Fibroblast of the aortic adventitia (primary cell): ENCODE data around the gene CACTIN. TPM values are rescaled to one million over a fixed set of nuclear protein-coding genes. Genes with fewer than 3 reads are reported as not detected.

Experiments
- DNase-seq: peaks from one replicate; pipeline ENCODE4 v3.0.0-alpha.2; 2010; ENCODE audit warnings: low read depth
- H3K4me3 ChIP-seq: 2 replicates; pipeline ENCODE4 v1.5.1; 2011; ENCODE audit warnings: low read depth, mild to moderate bottlenecking, control low read depth, low read length, moderate library complexity
- total RNA-seq: library from RNA; depleted of rRNA; stranded (reverse); fragments of >200 nt; gene quantifications from 2 replicates; pipeline ENCODE4 v1.2.3, GENCODE V29; 2012; ENCODE audit warnings: low replicate concordance
- TF ChIP-seq, protein P1 (sequence below): IDR thresholded peaks from 2 replicates; pipeline ENCODE4 v1.5.1; 2011; ENCODE audit warnings: mild to moderate bottlenecking, low read length, control low read depth, inconsistent platforms; ENCODE audit not compliant: insufficient read depth

The CACTIN gene
- total RNA-seq, 1 donor: 15.7 TPM

DNA sequence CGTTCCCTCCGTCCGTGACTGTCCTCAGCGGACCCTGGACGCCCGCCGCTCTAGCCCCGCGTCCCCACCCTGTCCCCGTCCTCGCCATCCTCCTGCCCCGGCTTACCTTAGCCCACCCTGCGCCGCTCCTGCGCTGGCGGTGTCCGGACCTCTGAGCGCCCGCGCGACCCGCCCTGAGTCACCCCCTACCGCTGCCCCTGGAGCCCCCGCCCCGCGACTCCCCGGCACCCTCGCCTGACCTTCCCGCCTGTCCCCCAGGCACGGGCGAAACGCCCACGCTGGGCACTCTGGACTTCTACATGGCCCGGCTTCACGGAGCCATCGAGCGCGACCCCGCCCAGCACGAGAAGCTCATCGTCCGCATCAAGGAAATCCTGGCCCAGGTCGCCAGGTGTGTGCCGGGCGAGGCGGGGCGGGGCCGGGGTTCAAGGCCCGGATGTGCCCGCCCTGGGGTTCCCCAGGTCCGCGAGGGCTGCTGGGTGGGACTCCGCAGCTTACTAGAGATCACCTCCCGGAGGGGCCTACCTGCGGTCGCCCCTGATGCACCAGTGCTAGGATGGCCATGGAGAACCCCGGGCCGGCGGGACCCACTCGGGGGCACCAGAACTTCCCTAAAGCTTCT lies 48.8 kb downstream of the CACTIN start:
- TF ChIP-seq, protein P1, sequence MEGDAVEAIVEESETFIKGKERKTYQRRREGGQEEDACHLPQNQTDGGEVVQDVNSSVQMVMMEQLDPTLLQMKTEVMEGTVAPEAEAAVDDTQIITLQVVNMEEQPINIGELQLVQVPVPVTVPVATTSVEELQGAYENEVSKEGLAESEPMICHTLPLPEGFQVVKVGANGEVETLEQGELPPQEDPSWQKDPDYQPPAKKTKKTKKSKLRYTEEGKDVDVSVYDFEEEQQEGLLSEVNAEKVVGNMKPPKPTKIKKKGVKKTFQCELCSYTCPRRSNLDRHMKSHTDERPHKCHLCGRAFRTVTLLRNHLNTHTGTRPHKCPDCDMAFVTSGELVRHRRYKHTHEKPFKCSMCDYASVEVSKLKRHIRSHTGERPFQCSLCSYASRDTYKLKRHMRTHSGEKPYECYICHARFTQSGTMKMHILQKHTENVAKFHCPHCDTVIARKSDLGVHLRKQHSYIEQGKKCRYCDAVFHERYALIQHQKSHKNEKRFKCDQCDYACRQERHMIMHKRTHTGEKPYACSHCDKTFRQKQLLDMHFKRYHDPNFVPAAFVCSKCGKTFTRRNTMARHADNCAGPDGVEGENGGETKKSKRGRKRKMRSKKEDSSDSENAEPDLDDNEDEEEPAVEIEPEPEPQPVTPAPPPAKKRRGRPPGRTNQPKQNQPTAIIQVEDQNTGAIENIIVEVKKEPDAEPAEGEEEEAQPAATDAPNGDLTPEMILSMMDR: no peak
- no peak overlapping the region for H3K4me3 ChIP-seq
- DNase-seq: no peak

DNA sequence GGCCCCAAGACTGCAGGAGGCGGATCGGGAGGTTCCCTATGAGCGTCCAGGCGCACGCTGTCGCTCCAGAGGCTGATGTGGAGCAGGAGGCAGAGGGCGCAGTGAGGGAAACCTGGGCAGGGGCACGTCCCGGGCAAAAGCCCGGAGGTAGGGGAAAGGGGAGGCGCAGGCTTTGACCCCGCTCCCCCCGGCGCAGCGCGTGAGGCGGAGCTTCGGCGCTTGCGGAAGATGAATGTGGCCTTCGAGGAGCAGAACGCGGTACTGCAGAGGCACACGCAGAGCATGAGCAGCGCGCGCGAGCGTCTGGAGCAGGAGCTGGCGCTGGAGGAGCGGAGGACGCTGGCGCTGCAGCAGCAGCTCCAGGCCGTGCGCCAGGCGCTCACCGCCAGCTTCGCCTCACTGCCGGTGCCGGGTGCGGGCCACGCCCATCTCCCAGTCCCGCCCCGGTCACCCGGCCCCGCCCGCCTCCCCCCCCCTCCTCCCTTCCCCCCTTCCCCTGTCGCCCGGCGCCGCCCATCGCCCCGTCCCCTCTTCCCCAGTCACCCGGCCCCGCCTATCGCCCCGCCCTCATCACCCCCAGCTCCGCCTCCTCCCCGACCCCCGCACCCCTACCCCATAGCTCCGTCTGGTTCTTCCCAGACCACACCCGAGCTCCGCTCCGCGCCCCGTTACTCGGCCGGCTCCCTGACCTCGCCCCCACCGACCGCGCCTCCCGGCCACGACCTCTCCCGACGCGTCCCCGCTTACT lies 49.7 kb downstream of the CACTIN start:
- peak overlapping the region; percentile 37 for H3K4me3 ChIP-seq
- peak; percentile 80 for DNase-seq
- TF ChIP-seq, protein P1: no peak

DNA sequence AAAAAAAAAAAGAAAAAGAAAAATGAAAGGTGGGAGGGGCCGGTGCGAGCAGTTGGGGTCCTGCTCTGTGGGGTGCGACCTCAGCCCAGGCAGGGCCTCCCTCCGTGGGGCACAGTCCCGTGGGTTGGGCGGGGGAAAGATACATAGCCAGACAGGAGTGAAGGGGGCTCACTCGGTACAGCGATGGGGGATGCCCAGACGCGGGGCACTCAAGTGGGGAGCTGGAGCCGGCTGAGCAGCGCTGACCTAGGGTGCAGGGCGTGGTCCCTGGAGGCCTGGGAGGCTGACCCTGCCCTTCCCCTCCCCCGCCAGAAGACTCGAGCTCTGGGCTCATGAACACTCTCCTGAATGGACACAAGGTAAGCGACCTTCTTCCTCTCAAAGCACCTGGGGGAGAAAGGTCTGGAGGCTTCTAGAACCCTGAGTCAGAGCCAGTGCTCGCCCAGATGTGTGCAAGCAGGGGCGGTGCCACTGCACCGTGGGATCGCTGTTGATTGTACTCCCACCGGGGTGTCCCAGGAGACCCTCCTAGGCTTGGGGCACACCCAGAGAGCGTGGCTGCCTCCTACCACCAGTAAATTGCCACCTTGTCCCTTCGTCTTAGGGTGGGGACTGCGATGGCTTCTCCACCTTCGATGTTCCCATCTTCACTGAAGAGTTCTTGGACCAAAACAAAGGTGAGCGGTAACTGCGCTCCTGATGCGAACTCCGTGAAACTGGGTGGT lies 50.5 kb downstream of the CACTIN start:
- no peak for DNase-seq
- TF ChIP-seq, protein P1: no peak
- H3K4me3 ChIP-seq: no peak overlapping the region

DNA sequence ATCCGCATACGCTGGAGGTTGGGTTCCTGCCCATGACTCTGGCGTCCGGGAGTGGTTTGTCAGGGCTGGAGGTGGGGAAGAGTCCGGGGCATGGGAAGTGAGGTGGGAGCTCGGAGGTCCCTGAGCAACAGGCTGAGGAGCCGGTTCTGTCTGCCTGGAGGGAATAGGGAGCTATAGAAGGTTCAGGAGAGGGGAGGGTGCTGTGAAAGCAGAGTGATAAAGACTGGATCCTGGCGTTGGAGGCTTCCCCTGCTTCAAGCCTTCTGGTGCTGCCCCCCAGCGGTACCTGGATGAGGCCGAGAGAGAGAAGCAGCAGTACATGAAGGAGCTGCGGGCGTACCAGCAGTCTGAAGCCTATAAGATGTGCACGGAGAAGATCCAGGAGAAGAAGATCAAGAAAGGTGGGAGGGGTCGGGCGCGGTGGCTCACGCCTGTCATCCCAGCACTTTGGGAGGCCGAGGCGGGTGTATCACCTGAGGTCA lies 51.3 kb downstream of the CACTIN start:
- no peak overlapping the region for H3K4me3 ChIP-seq
- no peak for DNase-seq
- TF ChIP-seq, protein P1: peak; percentile 36

DNA sequence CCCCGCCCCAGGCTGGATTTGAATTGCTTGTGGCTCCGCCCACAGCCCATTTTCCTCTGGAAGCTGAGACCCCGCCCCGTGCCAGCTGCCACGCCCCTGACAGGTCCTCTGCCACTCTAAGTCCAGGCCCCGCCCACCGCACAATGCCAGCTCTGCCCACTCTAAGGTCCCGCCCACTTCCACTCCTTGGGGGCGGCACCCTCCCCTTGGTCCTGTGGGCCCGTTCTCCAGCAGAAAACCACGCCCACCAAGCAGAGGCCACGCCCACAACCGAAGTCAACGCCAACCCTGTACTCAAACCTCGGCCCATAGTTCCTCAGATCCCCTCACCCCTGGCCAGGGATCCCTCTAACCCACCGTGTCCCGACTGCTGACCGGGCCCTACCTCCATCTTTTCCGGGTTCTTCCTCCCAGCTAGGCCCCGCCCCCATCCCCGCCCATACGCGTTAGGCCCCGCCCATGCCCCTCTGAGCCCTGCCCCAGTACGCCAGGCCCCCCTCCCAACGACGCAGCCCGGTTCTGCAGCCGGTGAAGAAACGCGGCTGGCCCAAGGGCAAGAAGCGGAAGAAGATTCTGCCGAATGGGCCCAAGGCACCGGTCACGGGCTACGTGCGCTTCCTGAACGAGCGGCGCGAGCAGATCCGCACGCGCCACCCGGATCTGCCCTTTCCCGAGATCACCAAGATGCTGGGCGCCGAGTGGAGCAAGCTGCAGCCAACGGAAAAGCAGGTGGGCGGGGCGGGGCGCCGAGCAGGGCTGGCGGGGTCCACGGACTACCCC lies 52.5 kb downstream of the CACTIN start:
- TF ChIP-seq, protein P1: no peak
- peak; percentile 89 for DNase-seq
- peak overlapping the region; percentile 81 for H3K4me3 ChIP-seq

DNA sequence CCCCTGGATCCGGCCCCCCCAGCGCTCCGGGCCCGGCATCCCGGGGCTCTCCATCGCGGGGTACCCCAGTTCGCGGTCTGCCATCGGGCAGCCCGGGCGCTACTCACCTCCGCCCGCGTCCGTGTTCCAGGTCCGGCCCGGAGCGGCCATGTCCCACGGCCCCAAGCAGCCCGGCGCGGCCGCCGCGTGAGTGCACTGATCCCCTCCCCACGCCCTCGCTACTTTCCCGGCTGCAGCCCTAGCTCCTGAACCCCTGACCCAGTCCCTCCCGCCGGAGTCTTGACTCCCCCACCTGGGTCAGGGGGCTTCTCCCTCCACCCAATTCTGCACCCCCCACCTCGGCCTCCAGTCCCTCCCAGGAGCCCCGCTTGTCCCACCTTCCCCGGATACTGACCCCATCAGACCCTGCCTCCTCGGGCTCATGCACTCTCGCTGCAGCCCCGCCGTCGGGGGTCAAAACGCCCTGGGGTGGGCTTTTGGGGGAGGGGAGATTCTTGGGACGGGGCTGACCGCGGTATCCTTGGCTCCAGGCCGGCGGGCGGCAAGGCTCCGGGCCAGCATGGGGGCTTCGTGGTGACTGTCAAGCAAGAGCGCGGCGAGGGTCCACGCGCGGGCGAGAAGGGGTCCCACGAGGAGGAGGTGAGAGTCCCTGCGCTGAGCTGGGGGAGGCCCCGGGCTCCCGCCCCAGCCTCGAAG lies 53.3 kb downstream of the CACTIN start:
- TF ChIP-seq, protein P1: no peak
- no peak for DNase-seq
- H3K4me3 ChIP-seq: peak overlapping the region; percentile 81
